Esophagus squamous epithelium (tissue), 5 donors: Measurements from ENCODE around the gene KRTAP19-6. TPM values are rescaled to one million over a fixed set of nuclear protein-coding genes. Genes with fewer than 3 reads are reported as not detected.

ENCODE experiments used
- DNase-seq: peaks from one replicate; lab custom pipeline; 2025; lab: John Stamatoyannopoulos, UW
- H3K27ac ChIP-seq, 4 donors: fragments of 200-600 bp; sonication (generic); one replicate each; pipeline ENCODE4 v1.5.1; 2016 to 2019; ENCODE audit warnings: mild to moderate bottlenecking in 1 of 4
- H3K27me3 ChIP-seq, 4 donors: fragments of 200-600 bp; sonication (generic); 1 replicate in 3 of 4; 2 replicates in 1 of 4; pipeline versions ENCODE4 v1.5.1 to v1.6.0; 2017 to 2021; ENCODE audit warnings: antibody characterized with exemption in 1 of 4
- H3K36me3 ChIP-seq, 3 donors: fragments of 200-600 bp; sonication (generic); one replicate each; pipeline ENCODE4 v1.5.1; 2016 to 2019
- H3K4me1 ChIP-seq, 3 donors: fragments of 200-600 bp; sonication (generic); one replicate each; pipeline ENCODE4 v1.5.1; 2017 to 2019
- H3K4me3 ChIP-seq, 4 donors: fragments of 200-600 bp; sonication (generic); 1 replicate in 3 of 4; 2 replicates in 1 of 4; pipeline ENCODE4 v1.5.1; 2016 to 2019; ENCODE audit warnings: mild to moderate bottlenecking in 2 of 4, moderate library complexity in 1 of 4
- H3K9me3 ChIP-seq, 3 donors: fragments of 200-600 bp; sonication (generic); one replicate each; pipeline ENCODE4 v1.5.1; 2016 to 2019
- POLR2A ChIP-seq, 4 donors: fragments of 450-650 bp; IDR thresholded peaks; one replicate each; pipeline ENCODE4 v1.6.1; 2017; ENCODE audit warnings: antibody characterized with exemption in 4 of 4, mild to moderate bottlenecking in 4 of 4, moderate library complexity in 3 of 4
- WGBS, 2 donors: methylation state at CpG; one replicate each; pipeline ENCODE4 v1.1.5; 2018; 5-methylcytosine and 5-hydroxymethylcytosine counted together
- intact Hi-C: fragments of 100-400 bp; cut with DNase I; formaldehyde crosslinking; loops from one replicate; pipeline ENCODE4 v1.15.0; 2022
- total RNA-seq, 4 donors: library from RNA; depleted of rRNA; stranded (reverse); fragments of >200 nt; gene quantifications; one replicate each; pipeline ENCODE4 v1.1.0, GENCODE V29; 2016
- TF ChIP-seq, protein P1 (sequence below), 6 experiments: fragments of 450-650 bp in 4 of 6; fragments of 200-600 bp in 2 of 6; sonication (generic) in 2 of 6; IDR thresholded peaks; one replicate each; pipeline ENCODE4 v1.5.1; 2016 to 2019; ENCODE audit warnings: antibody characterized with exemption in 6 of 6, mild to moderate bottlenecking in 4 of 6, moderate library complexity in 4 of 6
- donor health status: DM: yes; HTN: yes; CAD: no.

Gene KRTAP19-6
- total RNA-seq, 4 donors from 2014 or later: not detected

DNA sequence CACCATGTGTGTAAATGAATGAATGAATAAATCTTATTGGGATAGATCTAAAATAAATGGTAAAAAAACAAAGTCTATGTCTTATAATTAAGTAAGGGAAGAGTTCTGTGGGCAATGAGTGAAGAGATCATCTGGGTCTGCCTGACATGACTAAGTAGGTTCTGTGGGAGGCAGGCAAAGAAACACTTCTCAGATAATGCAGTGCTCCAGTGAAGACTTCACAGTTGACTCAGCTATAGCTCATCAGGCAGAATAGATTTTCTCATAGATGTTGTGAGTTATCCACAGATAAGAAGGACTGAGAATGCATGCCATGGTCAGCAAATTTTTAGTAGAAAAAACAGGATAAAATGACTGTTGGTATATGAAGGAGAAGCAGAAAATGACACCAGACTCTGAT, 36.1 kb upstream of the KRTAP19-6 start:
- H3K4me1 ChIP-seq: no peaks in the 10 kb centered on the region
- H3K9me3 ChIP-seq: no peaks in the 10 kb centered on the region
- H3K27me3 ChIP-seq: no peaks in the 10 kb centered on the region
- intact Hi-C loops: no loop called here
- H3K36me3 ChIP-seq: no peaks in the 10 kb centered on the region
- no peak overlapping the region for H3K27ac ChIP-seq
- no peak for TF ChIP-seq POLR2A (IDR thresholded peaks at IDR 0.05)
- TF ChIP-seq, protein P1, sequence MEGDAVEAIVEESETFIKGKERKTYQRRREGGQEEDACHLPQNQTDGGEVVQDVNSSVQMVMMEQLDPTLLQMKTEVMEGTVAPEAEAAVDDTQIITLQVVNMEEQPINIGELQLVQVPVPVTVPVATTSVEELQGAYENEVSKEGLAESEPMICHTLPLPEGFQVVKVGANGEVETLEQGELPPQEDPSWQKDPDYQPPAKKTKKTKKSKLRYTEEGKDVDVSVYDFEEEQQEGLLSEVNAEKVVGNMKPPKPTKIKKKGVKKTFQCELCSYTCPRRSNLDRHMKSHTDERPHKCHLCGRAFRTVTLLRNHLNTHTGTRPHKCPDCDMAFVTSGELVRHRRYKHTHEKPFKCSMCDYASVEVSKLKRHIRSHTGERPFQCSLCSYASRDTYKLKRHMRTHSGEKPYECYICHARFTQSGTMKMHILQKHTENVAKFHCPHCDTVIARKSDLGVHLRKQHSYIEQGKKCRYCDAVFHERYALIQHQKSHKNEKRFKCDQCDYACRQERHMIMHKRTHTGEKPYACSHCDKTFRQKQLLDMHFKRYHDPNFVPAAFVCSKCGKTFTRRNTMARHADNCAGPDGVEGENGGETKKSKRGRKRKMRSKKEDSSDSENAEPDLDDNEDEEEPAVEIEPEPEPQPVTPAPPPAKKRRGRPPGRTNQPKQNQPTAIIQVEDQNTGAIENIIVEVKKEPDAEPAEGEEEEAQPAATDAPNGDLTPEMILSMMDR (IDR thresholded peaks at IDR 0.05): no peak
- H3K4me3 ChIP-seq: no peak overlapping the region
- no peak for DNase-seq

DNA sequence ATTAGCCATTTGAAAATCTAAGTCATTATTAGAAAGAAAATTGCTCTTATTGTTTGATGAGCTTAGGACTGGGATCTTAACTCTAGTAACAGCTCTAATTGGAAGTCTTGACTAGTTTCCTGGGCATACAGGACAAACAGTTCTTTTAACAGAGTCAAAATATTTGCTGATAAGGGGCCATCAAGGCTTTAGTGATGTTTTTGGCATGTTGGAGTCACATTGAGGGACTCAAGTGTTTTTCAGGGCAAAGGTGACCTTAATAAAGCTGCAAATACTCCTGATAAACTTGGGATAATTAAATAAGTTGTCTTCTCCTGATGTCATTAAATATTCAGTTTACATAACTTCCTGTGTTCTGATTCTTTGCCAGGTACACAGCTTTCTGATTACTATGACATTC, 26.0 kb upstream of the KRTAP19-6 start:
- Histone ChIP-seq H3K27ac (no peak overlapping the region), H3K27me3 (no peaks in the 10 kb centered on the region), H3K4me1 (no peaks in the 10 kb centered on the region), H3K36me3 (no peaks in the 10 kb centered on the region), H3K4me3 (no peak overlapping the region), H3K9me3 (no peaks in the 10 kb centered on the region)
- DNase-seq: no peak
- TF ChIP-seq, protein P1 (IDR thresholded peaks at IDR 0.05): no peak
- no peak for TF ChIP-seq POLR2A (IDR thresholded peaks at IDR 0.05)
- intact Hi-C loops: no loop called here

DNA sequence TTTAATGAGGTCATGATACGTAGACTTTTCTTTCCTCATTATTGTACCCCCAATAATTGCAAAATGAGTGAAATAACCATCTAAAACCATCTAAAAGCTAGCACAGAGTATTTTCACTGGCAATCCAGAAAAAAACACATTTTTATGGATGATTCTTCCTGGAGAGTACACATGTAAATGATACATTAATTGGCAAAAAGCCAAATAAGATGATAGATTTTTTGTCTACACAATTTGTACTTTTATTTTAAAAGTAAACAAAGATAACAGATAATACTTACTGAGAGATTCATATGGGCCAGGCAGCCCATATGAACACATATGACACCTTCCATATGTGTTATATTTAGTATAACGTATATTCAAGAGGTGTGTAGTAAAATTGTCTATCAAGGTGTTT, 22.0 kb upstream of the KRTAP19-6 start:
- H3K9me3 ChIP-seq: no peaks in the 10 kb centered on the region
- intact Hi-C loops: no loop called here
- no peaks in the 10 kb centered on the region for H3K36me3 ChIP-seq
- H3K4me1 ChIP-seq: no peaks in the 10 kb centered on the region
- no peak overlapping the region for H3K4me3 ChIP-seq
- no peak for TF ChIP-seq POLR2A (IDR thresholded peaks at IDR 0.05)
- no peak for DNase-seq
- no peaks in the 10 kb centered on the region for H3K27me3 ChIP-seq
- no peak overlapping the region for H3K27ac ChIP-seq
- WGBS, 2 donors: 68 to 79% methylated on average over 2 of the region's 2 CpGs

DNA sequence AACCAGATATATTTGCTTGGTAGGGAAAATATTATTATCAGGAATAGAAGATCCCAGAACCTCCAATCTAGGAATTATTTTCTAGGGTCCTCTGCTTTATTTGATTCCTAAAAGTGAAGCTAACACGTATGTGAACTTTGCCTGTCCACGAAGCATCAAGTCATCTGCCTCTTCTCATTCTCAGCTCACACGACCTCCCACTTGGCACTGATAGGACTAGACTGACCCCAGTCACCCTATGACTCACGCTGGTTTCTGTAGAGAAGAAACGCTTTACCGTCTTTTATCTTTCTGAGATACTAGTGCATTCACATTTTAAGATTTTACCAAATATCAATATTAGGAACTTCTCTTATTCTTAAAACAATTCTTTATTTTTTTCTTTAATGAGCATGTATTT, 21.4 kb upstream of the KRTAP19-6 start:
- TF ChIP-seq POLR2A (IDR thresholded peaks at IDR 0.05): no peak
- TF ChIP-seq, protein P1 (IDR thresholded peaks at IDR 0.05): no peak
- 55 to 60% methylated on average over 6 of the region's 6 CpGs for WGBS, 2 donors
- Histone ChIP-seq H3K36me3 (no peaks in the 10 kb centered on the region), H3K4me3 (no peak overlapping the region), H3K9me3 (no peaks in the 10 kb centered on the region), H3K27me3 (no peaks in the 10 kb centered on the region), H3K4me1 (no peaks in the 10 kb centered on the region), H3K27ac (no peak overlapping the region)
- no peak for DNase-seq
- intact Hi-C loops: no loop called here

DNA sequence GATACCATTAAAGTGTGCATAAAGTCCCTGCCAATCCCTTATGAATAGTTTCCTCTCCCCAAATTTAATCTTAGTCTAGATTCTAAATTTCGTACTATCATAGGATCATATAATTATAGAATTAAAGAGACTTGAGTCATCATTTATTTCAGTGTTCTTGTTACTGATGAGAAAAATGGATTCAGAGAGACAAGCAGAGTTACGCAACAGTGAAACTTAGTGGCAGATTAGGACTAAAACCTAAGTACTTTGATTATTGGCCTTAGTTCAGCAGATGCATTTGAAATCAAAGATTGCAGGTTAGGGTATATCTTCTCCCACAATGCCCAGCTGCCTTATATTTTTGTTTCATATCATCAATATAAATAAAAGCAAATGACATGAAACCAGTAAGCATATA, 20.3 kb upstream of the KRTAP19-6 start:
- no peaks in the 10 kb centered on the region for H3K9me3 ChIP-seq
- no peak overlapping the region for H3K27ac ChIP-seq
- H3K27me3 ChIP-seq: no peaks in the 10 kb centered on the region
- DNase-seq: no peak
- H3K36me3 ChIP-seq: no peaks in the 10 kb centered on the region
- no peak overlapping the region for H3K4me3 ChIP-seq
- intact Hi-C loops: no loop called here
- H3K4me1 ChIP-seq: no peaks in the 10 kb centered on the region
- TF ChIP-seq POLR2A (IDR thresholded peaks at IDR 0.05): no peak
- 72 to 89% methylated on average over 2 of the region's 2 CpGs for WGBS, 2 donors

DNA sequence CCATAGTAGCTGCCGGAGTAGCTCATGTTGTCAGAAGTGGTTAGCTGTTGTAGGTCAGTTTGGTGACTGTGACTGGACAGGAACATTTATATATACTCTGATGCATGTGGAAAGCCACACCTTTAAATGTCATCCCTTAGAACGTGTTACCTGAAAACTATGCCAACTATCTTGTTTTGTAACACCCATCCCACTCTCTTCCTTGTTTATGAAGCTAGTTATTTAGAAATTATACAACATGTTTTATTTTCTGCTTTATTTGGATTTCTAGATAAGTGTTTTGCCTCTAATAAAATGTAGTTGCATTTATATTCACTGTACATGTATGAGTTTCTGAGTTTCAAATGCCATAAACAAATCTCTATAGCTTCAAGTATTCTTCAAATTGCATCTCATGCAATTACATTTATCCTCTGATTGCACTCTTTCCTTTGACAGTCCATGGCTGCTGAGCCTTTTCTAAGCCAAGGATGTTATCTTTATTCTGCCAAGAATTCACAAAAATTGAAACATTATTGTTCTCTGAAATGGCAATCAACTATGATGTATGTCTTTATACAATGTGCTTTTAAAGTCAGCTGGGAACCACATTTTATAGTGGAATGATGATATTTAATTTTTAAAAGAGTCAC, 19.7 kb upstream of the KRTAP19-6 start, which contains the start of gene KRTAP19-7:
KRTAP19-7 (minus strand) TSS at position 51 of the 632 bp plus-strand sequence; CDS start at position 26, 25 bp downstream.
- WGBS, 2 donors: 74 to 82% methylated on average over 1 to 2 of the region's 2 CpGs
- DNase-seq: no peak
- no peak within 1 kb of the TSS for H3K27ac ChIP-seq
- no peaks in the 10 kb centered on the region for H3K27me3 ChIP-seq
- no peaks in the 10 kb centered on the region for H3K36me3 ChIP-seq
- intact Hi-C loops: no loop called here
- no peak for TF ChIP-seq POLR2A (IDR thresholded peaks at IDR 0.05)
- TF ChIP-seq, protein P1 (IDR thresholded peaks at IDR 0.05): no peak
- no peaks in the 10 kb centered on the region for H3K4me1 ChIP-seq
- no peaks in the 10 kb centered on the region for H3K9me3 ChIP-seq
- no peak within 1 kb of the TSS for H3K4me3 ChIP-seq
